Peyer's patch (tissue), 4 donors: Measurements from ENCODE around the gene ACSBG1. TPM values are rescaled to one million over a fixed set of nuclear protein-coding genes. Genes with fewer than 3 reads are reported as not detected.
A peak's percentile ranks its signal among the peaks of the same experiment; 100 is the strongest.

ENCODE experiments used
- DNase-seq, 3 donors: peaks; one replicate each; pipeline ENCODE4 v3.0.0-alpha.2; 2017 to 2019
- H3K27ac ChIP-seq, 4 donors: fragments of 200-600 bp; sonication (generic); one replicate each; pipeline ENCODE4 v1.5.1; 2016 to 2019
- H3K27me3 ChIP-seq, 2 donors: fragments of 200-600 bp; sonication (generic); one replicate each; pipeline ENCODE4 v1.5.1; 2019
- H3K36me3 ChIP-seq, 3 donors: fragments of 200-600 bp; sonication (generic); one replicate each; pipeline ENCODE4 v1.5.1; 2016 to 2019
- H3K4me1 ChIP-seq, 4 donors: fragments of 200-600 bp; sonication (generic); one replicate each; pipeline ENCODE4 v1.5.1; 2016 to 2019
- H3K4me3 ChIP-seq, 4 donors: fragments of 200-600 bp; sonication (generic); 1 replicate in 3 of 4; 2 replicates in 1 of 4; pipeline ENCODE4 v1.5.1; 2016 to 2019; ENCODE audit warnings: mild to moderate bottlenecking in 1 of 4
- H3K9me3 ChIP-seq, 4 donors: fragments of 200-600 bp; sonication (generic); one replicate each; pipeline ENCODE4 v1.5.1; 2016 to 2019; ENCODE audit warnings: mild to moderate bottlenecking in 1 of 4
- POLR2A ChIP-seq, 2 donors: fragments of 450-650 bp; IDR thresholded peaks; one replicate each; pipeline ENCODE4 v1.5.1; 2017; ENCODE audit warnings: antibody characterized with exemption in 2 of 2, mild to moderate bottlenecking in 2 of 2, moderate library complexity in 2 of 2
- total RNA-seq, 4 donors: library from RNA; depleted of rRNA; stranded (reverse); fragments of >200 nt; gene quantifications; one replicate each; pipeline ENCODE4 v1.1.0, GENCODE V29; 2016
- TF ChIP-seq, protein P1 (sequence below), 6 experiments: fragments of 450-650 bp in 4 of 6; fragments of 200-600 bp in 2 of 6; sonication (generic) in 1 of 6; IDR thresholded peaks; one replicate each; pipeline ENCODE4 v1.5.1; 2017 to 2019; ENCODE audit warnings: antibody characterized with exemption in 6 of 6, mild to moderate bottlenecking in 3 of 6, moderate library complexity in 1 of 6

ACSBG1 gene
- total RNA-seq, 4 donors from 2014 or later = not detected

DNA sequence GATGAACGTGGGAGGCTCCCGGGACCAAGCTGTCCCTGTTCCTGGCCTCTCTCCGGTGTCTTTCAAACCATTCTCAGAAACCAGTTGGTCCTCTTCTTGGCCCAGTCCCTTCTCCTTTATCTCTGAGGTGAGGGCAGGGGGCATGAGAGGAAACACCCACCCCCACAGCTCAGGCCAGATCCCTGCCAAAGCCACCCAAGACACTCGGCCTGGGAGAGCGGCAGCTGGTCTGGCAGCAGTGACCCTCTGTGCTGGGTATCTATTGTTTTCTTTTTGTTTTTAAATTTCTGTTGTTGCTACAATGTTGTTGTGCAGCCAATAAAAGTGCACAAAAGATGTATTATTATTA lies 27.3 kb downstream of the ACSBG1 start:
- H3K4me1 ChIP-seq = peaks cover 0 to 26% (median under 1%) of the 10 kb centered on the region in 4 donors
- H3K9me3 ChIP-seq = no peaks in the 10 kb centered on the region
- no peak overlapping the region for H3K4me3 ChIP-seq
- no peak overlapping the region for H3K27ac ChIP-seq
- DNase-seq = peak in 1 of 3 donors; percentile 21
- TF ChIP-seq, protein P1, sequence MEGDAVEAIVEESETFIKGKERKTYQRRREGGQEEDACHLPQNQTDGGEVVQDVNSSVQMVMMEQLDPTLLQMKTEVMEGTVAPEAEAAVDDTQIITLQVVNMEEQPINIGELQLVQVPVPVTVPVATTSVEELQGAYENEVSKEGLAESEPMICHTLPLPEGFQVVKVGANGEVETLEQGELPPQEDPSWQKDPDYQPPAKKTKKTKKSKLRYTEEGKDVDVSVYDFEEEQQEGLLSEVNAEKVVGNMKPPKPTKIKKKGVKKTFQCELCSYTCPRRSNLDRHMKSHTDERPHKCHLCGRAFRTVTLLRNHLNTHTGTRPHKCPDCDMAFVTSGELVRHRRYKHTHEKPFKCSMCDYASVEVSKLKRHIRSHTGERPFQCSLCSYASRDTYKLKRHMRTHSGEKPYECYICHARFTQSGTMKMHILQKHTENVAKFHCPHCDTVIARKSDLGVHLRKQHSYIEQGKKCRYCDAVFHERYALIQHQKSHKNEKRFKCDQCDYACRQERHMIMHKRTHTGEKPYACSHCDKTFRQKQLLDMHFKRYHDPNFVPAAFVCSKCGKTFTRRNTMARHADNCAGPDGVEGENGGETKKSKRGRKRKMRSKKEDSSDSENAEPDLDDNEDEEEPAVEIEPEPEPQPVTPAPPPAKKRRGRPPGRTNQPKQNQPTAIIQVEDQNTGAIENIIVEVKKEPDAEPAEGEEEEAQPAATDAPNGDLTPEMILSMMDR (IDR thresholded peaks at IDR 0.05) = no peak
- TF ChIP-seq POLR2A (IDR thresholded peaks at IDR 0.05) = no peak
- H3K36me3 ChIP-seq = no peaks in the 10 kb centered on the region
- H3K27me3 ChIP-seq = no peaks in the 10 kb centered on the region

DNA sequence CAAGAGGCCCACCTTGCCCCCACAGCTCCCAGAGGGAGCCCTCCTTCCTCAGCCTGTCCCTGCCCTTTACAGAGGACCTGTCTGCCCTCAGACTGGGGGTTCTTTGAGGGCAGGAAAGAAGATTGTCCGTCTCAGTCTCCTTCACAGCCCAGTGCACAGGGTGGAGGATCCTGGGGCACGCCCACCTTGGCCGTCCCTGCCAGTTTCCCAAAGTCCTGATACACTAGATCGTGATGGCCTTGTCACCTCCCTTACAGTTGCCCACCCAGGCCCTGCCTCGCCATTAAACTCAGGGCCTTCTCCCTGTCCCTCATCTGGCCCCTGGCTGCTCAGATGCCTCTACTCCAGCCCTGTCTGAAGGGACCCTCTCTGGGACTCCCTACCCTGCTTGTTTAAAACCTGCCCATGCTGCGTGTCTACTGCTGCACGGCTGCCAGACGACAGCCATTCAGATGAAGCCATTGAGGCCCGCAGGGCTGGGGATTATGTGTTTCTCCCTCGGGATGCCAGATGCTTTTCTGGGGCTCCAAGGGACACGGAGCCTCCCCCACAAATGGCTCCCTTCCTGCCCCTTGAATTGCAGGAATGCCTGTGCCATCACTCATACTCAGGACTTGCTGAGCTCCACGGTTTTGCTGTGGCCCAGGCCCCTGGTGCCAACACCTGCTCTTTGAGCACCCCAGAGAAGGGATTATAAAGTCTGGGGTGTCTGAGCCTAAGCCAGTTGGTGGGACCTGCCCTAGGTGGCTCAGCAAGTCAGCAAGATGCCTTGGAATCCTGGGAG lies 27.8 kb downstream of the ACSBG1 start:
- no peak overlapping the region for H3K27ac ChIP-seq
- peaks cover 0 to 22% (median 0%) of the 10 kb centered on the region in 4 donors for H3K4me1 ChIP-seq
- TF ChIP-seq POLR2A (IDR thresholded peaks at IDR 0.05) = no peak
- TF ChIP-seq, protein P1 (IDR thresholded peaks at IDR 0.05) = no peak
- no peak overlapping the region for H3K4me3 ChIP-seq
- no peaks in the 10 kb centered on the region for H3K36me3 ChIP-seq
- no peaks in the 10 kb centered on the region for H3K27me3 ChIP-seq
- no peaks in the 10 kb centered on the region for H3K9me3 ChIP-seq
- peak in 2 of 3 donors; percentile 6 to 33 for DNase-seq

DNA sequence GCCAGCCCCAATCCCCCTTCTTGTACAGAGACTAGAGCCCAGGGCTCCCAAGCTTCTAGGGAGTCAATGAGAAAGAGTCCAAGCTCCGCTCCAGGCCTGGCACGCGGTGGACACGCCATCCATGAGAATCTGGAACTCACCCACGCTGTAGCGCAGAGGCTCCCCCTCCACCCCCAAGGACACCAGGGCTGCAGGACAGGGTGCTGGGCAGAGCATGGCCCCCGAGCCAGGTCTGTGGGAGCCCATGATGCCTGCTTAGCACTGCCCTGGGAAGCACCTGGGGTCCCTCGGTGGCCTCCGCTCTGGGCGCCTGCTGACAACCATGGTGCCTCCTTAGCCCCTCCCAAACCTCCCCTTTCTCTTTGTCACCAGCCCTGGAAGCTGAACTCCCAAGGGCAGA lies 28.5 kb downstream of the ACSBG1 start:
- H3K4me3 ChIP-seq = no peak overlapping the region
- DNase-seq = peak in 2 of 3 donors; percentile 8 to 36
- no peaks in the 10 kb centered on the region for H3K27me3 ChIP-seq
- no peak overlapping the region for H3K27ac ChIP-seq
- H3K4me1 ChIP-seq = peaks cover 0 to 22% (median 0%) of the 10 kb centered on the region in 4 donors
- TF ChIP-seq, protein P1 (IDR thresholded peaks at IDR 0.05) = no peak
- no peak for TF ChIP-seq POLR2A (IDR thresholded peaks at IDR 0.05)
- no peaks in the 10 kb centered on the region for H3K9me3 ChIP-seq
- H3K36me3 ChIP-seq = no peaks in the 10 kb centered on the region

DNA sequence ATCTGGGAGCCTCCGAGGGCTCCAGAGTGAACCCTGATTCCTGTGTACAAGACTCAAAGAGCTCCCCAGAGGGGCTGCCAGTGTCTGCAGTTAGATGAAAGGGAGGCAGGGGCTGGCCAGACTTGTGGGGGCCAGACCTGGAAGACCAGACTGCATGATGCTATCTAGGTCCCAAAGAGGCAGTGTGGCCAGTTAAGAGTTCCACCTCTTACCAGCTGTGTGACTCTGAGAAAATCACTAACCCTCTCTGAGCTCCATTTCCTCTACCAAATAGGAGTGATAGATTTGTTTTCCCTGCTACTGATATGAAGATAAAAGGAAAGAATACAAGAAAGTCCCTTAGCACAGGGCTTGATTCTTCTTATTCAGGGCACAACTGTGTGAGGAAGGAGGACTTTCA lies 29.0 kb downstream of the ACSBG1 start:
- Histone ChIP-seq H3K9me3 (no peaks in the 10 kb centered on the region), H3K4me3 (no peak overlapping the region), H3K27me3 (no peaks in the 10 kb centered on the region), H3K4me1 (peaks cover 0 to 21% (median 0%) of the 10 kb centered on the region in 4 donors), H3K27ac (no peak overlapping the region), H3K36me3 (no peaks in the 10 kb centered on the region)
- DNase-seq = no peak
- TF ChIP-seq, protein P1 (IDR thresholded peaks at IDR 0.05) = no peak
- TF ChIP-seq POLR2A (IDR thresholded peaks at IDR 0.05) = no peak

DNA sequence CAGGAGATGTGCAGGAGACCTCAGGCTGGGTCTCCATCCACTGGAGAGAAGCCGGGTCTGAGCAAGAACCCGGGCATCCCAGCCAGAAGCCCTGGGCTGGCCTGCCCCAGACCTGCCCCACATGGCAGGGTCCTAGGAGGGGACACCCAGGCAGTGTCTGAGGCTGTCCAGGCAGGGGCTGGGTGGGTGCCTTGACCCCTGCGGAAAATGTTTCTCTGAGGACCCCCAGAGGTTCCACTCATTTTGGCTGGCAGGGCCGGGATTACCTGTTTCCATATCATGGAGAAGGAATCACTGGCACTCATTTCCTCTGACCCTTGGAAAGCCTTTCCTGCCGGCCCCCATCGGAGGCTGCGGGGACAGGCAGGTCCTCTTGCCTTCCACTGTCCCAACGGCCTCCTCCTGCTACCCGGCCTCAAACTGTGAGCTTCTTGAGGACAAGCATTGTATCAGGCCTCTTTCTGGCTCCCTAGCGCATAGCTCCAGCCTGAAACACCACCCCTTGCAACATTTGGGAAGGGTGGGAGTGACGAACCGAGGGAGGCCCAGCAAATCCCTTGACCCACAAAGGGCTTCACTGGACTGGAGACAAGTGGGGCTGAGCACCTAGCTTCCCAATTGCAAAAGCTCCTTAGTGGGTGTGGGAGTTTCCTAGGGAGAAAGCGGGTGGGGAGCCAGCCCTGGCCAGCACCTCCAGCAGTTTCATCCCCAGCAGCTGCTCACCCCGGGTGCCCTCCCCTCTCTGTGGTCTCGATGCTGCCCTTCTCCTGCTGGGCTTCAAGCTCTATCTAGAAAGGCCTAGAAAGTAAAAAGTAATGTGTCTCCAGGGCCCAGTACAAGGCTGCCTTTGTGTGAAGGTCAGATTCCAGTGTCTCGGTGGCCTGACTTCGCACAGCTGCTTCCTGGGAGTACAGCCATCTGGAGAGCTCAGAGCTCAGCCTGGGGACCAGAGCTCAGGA lies 29.7 kb downstream of the ACSBG1 start:
- H3K27me3 ChIP-seq = no peaks in the 10 kb centered on the region
- H3K4me1 ChIP-seq = peaks cover 0 to 13% (median 0%) of the 10 kb centered on the region in 4 donors
- H3K27ac ChIP-seq = no peak overlapping the region
- no peak for TF ChIP-seq POLR2A (IDR thresholded peaks at IDR 0.05)
- TF ChIP-seq, protein P1 (IDR thresholded peaks at IDR 0.05) = no peak
- H3K36me3 ChIP-seq = no peaks in the 10 kb centered on the region
- H3K9me3 ChIP-seq = no peaks in the 10 kb centered on the region
- peak in 2 of 3 donors; percentile 12 to 44 for DNase-seq
- no peak overlapping the region for H3K4me3 ChIP-seq
